Measurements from ENCODE around the gene C1D. TPM values are rescaled to one million over a fixed set of nuclear protein-coding genes. Genes with fewer than 3 reads are reported as not detected.
"Not testable (repeated sequence)": the region's sequence is repeated elsewhere in the genome, so short reads cannot be mapped to it uniquely, and the experiment has no call there.

Gene C1D
- total and polyA plus RNA-seq, 2 donors (not counting 3 experiments of a cell fraction or from before 2014, with no cell fraction given), result 11.4 to 14.0 TPM

DNA sequence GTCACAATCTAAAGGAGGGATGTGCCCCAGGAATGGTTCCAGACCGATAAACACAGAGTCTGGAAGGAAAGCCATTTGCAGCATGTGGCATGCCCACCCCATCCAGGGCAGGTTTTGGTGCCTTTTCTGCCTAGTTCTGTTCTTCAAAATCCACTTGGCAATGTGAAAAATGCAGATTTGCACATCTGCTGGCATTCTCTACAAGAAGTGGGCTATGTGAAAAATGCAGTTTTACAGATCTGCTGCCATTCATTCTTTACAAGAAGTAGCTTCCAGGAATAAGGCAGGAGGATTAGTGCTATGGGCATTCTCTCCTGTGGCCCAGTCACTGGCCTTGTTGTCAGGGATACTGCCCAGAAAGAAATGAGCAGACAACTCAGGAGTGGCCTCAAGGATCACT, 68.1 kb downstream of the C1D start:
- no peak for TF ChIP-seq MYC (IDR thresholded peaks at IDR 0.05; ENCODE audit: low read depth, low read length)
- no peak for TF ChIP-seq POLR2AphosphoS5 (IDR thresholded peaks at IDR 0.05; ENCODE audit: insufficient read depth, low read depth, low read length)
- no peak for TF ChIP-seq EZH2 (IDR thresholded peaks at IDR 0.05; ENCODE audit: borderline replicate concordance, low read depth, low read length, severe bottlenecking)
- no peak for TF ChIP-seq FOS (IDR thresholded peaks at IDR 0.05; ENCODE audit: borderline replicate concordance, insufficient read depth, low read length)
- no peak for TF ChIP-seq POLR2A (IDR thresholded peaks at IDR 0.05; ENCODE audit: low read depth, low read length)
- TF ChIP-seq, protein P1, sequence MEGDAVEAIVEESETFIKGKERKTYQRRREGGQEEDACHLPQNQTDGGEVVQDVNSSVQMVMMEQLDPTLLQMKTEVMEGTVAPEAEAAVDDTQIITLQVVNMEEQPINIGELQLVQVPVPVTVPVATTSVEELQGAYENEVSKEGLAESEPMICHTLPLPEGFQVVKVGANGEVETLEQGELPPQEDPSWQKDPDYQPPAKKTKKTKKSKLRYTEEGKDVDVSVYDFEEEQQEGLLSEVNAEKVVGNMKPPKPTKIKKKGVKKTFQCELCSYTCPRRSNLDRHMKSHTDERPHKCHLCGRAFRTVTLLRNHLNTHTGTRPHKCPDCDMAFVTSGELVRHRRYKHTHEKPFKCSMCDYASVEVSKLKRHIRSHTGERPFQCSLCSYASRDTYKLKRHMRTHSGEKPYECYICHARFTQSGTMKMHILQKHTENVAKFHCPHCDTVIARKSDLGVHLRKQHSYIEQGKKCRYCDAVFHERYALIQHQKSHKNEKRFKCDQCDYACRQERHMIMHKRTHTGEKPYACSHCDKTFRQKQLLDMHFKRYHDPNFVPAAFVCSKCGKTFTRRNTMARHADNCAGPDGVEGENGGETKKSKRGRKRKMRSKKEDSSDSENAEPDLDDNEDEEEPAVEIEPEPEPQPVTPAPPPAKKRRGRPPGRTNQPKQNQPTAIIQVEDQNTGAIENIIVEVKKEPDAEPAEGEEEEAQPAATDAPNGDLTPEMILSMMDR (IDR thresholded peaks at IDR 0.05; ENCODE audit: extremely low read depth in 1 of 2, insufficient read depth in 1 of 2, low read depth in 1 of 2, low read length in 2 of 2), result no peak
- TF ChIP-seq, protein P2, sequence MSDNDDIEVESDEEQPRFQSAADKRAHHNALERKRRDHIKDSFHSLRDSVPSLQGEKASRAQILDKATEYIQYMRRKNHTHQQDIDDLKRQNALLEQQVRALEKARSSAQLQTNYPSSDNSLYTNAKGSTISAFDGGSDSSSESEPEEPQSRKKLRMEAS (IDR thresholded peaks at IDR 0.05; ENCODE audit: insufficient read depth, insufficient read length), result no peak
- Histone ChIP-seq H3K36me3 (ENCODE audit: control insufficient read depth in 2 of 2, extremely low read depth in 1 of 2, insufficient read depth in 2 of 2, low read length in 2 of 2) (no peaks in the 10 kb centered on the region), H3K4me1 (ENCODE audit: control insufficient read depth, extremely low read depth, insufficient read depth, low read length) (peaks cover 17% of the 10 kb centered on the region), H3K27me3 (ENCODE audit: control insufficient read depth in 2 of 2, insufficient read depth in 2 of 2, low read length in 2 of 2) (no peaks in the 10 kb centered on the region), H3K4me2 (ENCODE audit: insufficient read depth, low read length) (no peak overlapping the region), H3K9ac (replicated peaks; ENCODE audit: extremely low read depth, insufficient read depth, low read length) (no peak overlapping the region), H3K4me3 (replicated peaks in 1 of 3; ENCODE audit: insufficient read depth in 1 of 3, low read depth in 1 of 3, low read length in 3 of 3) (no peak overlapping the region), H2AFZ (ENCODE audit: low read depth, low read length) (no peak overlapping the region), H3K9me1 (replicated peaks; ENCODE audit: control insufficient read depth, extremely low read depth, insufficient read depth, low read length) (no peaks in the 10 kb centered on the region), H3K27ac (ENCODE audit: insufficient read depth, low read depth, low read length) (no peak overlapping the region), H3K9me3 (replicated peaks; ENCODE audit: control insufficient read depth, insufficient read depth, low read length) (no peaks in the 10 kb centered on the region), H3K79me2 (ENCODE audit: control insufficient read depth, insufficient read depth, low read length) (no peaks in the 10 kb centered on the region), H4K20me1 (replicated peaks; ENCODE audit: control insufficient read depth, extremely low read depth, insufficient read depth, low read length) (no peaks in the 10 kb centered on the region)
- dilution Hi-C loops (cut with MboI; ENCODE audit: extremely low pct_ligation_motif_present, low sequenced_read_pairs) (no loop called here), intact Hi-C loops (cut with micrococcal nuclease) (loop anchor here (5.0 to 10.0 kb wide), 2 partner anchors 120 to 882 kb away; no protein-coding TSS in a partner anchor)
- CTCF ChIA-PET, result no interaction called here
- no TSS peak for BruUV-seq (replicated peaks)
- POLR2A ChIA-PET, result no interaction called here
- FAIRE-seq (no peak), DNase-seq (ENCODE audit: low read depth, low spot score) (no peak)

DNA sequence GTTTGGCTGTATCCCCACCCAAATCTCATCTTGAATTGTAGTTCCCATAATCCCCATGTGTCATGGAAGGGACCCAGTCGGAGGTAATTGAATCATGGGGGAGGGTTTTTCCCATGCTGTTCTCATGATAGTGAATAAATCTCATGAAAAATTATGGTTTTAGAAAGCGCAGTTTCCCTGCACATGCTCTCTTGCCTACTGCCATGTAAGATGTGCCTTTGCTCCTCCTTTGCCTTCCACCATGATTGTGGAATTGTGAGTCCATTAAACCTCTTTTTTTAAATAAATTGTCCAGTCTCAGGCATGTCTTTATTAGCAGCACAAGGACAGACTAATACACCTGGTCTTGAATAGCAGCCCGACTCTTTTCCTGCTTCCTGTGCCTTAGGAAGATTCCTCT, 68.7 kb downstream of the C1D start:
- H3K9me1 ChIP-seq (replicated peaks; ENCODE audit: control insufficient read depth, extremely low read depth, insufficient read depth, low read length); H3K36me3 ChIP-seq (ENCODE audit: control insufficient read depth in 2 of 2, extremely low read depth in 1 of 2, insufficient read depth in 2 of 2, low read length in 2 of 2); H3K27ac ChIP-seq (ENCODE audit: insufficient read depth, low read depth, low read length); dilution Hi-C loops (cut with MboI; ENCODE audit: extremely low pct_ligation_motif_present, low sequenced_read_pairs); H3K27me3 ChIP-seq (ENCODE audit: control insufficient read depth in 2 of 2, insufficient read depth in 2 of 2, low read length in 2 of 2); H2AFZ ChIP-seq (ENCODE audit: low read depth, low read length); FAIRE-seq; POLR2A ChIA-PET; CTCF ChIA-PET; H4K20me1 ChIP-seq (replicated peaks; ENCODE audit: control insufficient read depth, extremely low read depth, insufficient read depth, low read length); H3K9me3 ChIP-seq (replicated peaks; ENCODE audit: control insufficient read depth, insufficient read depth, low read length); H3K4me3 ChIP-seq (replicated peaks in 1 of 3; ENCODE audit: insufficient read depth in 1 of 3, low read depth in 1 of 3, low read length in 3 of 3); DNase-seq (ENCODE audit: low read depth, low spot score); H3K4me2 ChIP-seq (ENCODE audit: insufficient read depth, low read length); H3K79me2 ChIP-seq (ENCODE audit: control insufficient read depth, insufficient read depth, low read length); BruUV-seq (replicated peaks); H3K9ac ChIP-seq (replicated peaks; ENCODE audit: extremely low read depth, insufficient read depth, low read length): not testable (repeated sequence)
- peaks cover 17% of the 10 kb centered on the region for H3K4me1 ChIP-seq (ENCODE audit: control insufficient read depth, extremely low read depth, insufficient read depth, low read length)
- intact Hi-C loops (cut with micrococcal nuclease), result loop anchor here (5.0 to 10.0 kb wide), 2 partner anchors 119 to 882 kb away; no protein-coding TSS in a partner anchor
